Brain pericyte (primary cell): ENCODE measurements around the gene SLC2A4.
"Not testable (repeated sequence)": the region's sequence is repeated elsewhere in the genome, so short reads cannot be mapped to it uniquely, and the experiment has no call there.

Source experiments
- DNase-seq: peaks from one replicate; pipeline ENCODE4 v3.0.0-alpha.2; 2012; ENCODE audit warnings: low read depth, low spot score

SLC2A4 gene

DNA sequence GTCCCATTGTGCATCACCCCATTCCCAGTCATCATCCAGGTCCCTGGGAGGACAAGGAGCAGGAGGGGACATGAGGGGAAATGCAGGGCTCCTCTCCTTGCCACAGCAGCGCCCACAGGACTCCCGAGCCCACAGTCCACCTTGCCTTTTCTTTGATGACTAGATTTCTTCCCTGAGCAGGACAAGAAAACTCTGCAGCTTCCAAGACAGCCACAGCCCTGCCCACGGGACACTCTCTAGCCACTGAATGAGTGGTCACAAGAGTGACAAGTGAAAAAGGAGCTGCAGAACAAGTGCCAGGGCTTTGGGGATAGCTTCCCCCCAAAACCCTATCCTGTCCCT is 42.9 kb downstream of the SLC2A4 start:
- DNase-seq = no peak

DNA sequence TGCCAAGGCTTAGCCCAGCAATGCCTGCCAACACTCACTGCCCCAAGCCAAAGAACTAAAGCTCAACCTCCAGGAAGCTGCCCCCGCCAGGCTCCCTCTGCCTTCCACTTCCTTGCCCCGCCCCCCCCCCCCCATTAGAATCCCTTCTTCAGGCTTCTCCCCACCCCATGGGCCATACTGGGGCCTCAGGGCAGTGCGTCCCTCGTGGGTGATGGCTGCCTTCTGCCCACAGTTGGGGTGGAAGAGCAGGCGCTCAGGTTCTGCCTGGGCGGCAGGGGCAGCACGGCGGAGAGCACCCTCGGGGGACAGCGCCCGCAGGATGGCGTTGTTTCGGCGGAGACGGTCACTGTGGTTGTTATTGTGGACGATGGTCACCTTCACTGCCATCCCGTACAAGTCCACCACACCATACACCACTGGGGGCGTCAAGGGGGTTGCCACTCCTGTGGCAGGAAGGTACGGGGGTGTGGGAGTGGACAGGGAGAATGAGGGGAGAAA is 43.6 kb downstream of the SLC2A4 start:
- no peak for DNase-seq

DNA sequence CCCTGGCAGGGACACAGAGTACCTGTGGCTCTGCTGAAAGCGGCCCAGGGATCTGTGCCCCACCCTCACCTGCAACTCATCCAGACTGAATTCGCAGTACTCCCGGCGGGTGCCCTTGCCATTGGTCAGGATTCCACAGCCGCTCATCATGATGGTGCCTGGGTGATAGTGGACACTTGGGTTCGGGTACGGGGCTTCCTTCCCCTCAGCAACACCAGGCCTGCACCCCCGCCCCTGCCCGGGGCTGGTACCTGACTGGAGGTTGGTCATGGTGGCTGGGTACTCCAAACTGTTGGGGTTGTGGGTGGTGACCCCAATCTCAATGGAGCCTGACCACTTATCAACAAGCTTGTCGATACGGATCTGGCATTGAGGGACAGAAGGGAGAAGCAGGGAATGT is 44.7 kb downstream of the SLC2A4 start:
- DNase-seq = no peak

DNA sequence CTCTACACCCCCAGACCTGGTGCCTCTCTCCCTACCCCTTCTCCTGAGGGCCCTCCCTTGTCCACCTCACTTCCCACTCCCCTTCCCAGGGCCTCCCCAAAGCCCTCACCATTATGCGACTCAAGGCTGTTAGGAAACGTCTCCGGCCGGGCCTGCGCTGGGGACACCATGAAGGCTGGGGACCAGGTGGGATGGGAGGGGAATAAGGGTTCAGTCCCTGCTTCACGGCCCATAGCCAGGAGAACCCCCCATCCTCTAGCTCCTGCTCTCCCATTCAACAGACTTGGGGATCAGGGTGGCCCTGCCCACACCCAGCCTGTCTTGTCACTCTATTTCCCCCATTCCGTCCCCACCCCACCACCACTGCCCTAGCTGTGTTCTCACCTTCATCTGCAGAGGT is 45.5 kb downstream of the SLC2A4 start:
- no peak for DNase-seq

DNA sequence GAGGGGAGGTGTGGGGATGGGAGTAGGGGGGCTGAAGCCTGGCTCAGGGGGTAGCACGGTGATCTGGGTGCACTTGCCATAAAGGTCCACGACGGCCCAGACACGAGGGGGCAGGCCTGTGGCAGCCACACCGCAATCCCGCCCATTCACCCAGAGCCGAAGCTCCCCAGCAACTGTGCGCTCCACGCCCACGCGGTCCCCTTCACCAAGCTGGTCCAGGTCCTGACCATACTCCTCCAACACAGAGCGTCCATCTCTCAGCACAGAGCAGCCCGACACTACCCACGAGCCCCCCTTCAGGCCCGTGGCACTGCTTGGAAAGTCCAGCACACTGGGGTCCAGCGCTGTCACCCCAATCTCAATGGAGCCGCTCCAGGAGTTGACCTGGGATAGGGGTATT is 46.0 kb downstream of the SLC2A4 start:
- no peak for DNase-seq

DNA sequence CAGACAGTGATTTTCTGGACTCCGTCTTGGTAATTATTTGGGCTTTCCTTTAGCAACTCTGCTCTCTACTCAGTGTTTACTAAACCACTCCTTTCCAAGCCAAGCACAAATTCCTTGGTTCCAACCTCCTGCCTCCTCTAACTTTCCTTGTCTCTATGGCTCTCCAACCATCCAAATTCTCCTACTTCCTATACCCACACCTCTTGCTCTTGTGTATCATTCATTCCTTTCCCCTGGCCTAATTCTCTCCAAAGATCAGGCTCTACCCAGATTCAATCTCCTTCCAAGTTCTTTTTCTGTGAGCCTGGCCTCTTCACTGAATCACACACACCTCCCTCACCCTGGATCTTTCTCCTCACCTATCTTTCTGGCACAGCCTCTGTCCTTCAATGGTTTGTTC is 46.5 kb downstream of the SLC2A4 start:
- no peak for DNase-seq

DNA sequence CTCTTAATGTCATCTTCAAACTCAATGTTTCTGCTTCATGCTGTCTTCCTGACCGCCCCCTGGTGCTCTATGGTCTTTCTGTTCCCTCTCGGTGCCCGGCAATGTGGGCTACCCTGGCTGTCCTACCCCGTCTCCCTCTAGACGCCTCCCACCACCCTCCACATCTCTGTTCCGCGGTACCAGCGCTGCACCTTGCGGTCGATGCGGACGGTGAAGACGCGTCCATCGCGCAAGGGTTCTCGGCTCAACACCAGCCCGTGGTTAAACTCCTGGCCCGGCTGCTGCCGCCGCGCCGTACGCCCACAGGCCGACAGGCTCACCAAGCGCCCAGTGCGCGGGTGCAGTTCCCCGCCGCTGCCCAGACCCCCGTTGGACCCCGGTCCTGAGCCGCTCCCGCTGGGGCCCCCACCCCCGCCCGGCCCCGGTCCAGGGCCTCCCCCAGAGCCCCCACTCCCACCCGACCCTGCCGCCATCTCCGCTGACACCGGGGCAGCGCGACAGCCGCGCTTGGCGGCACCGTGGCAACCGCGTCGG is 47.4 kb downstream of the SLC2A4 start, which contains the start of gene NEURL4:
Gene NEURL4, minus strand, starts transcription at position 496 of the 534 bp plus-strand sequence. Its CDS starts 23 bp downstream, at position 473.
- DNase-seq = no peak

DNA sequence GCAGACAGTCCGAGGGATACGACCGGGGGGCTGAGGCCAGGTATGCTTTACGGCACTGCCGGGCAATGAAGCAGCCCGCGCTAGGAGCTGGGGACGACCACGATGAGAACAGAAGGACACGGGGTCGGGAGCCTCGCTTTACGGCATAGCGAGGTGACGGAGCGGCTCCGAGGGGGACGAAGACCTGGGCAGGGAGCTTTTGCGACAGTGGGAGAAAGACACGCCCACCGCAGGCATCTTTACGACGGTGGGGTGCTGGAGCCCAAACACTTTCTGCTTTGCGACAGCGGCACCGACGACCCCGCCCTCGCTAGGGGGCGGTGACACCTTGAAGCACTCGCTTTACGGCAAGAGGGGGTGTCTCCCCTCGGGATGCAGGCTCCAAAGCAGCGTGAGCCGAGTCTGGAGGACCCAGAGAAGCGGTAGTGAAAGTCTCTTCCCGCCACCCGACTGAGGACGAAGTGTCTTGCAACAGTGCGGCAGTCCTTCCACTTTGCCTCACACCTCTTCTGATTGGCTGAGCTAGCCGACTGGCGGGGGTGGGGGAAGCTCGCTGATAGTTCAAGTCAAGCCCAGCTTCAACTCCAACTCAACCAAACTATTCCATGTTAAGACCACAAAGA is 48.0 kb downstream of the SLC2A4 start:
- DNase-seq = peak; percentile 97

DNA sequence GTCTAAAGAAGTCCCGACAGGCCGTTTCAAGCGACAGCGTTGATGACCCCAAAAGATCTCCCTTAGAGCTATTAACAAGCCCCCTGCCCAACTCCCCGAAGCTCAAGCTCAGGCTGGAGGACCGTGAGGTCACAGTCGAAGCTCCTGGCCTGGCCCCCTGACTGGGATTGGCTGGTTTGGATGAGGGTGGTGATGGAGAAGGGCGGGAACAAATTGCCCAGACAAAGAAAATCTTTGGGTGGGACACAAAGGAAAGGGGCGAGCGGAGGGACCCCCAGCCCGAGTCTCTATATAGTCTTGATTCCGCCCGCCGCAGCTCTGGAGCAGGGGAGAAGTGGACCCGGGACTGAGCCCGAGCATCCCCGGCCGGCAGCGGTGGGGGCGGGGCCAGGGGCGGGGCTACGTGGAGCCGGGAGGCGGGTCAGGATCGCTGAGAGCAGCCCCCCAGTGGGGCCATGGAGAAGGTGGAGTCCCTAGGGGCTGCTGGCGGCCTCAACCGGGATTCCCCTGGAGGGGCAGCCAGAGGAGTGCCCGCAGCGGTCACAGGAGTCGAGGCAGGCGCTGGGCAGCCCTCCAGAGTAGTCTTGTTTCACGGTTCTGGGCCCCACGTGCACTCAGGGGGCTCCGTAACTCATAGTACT is 48.6 kb downstream of the SLC2A4 start:
- no peak for DNase-seq

DNA sequence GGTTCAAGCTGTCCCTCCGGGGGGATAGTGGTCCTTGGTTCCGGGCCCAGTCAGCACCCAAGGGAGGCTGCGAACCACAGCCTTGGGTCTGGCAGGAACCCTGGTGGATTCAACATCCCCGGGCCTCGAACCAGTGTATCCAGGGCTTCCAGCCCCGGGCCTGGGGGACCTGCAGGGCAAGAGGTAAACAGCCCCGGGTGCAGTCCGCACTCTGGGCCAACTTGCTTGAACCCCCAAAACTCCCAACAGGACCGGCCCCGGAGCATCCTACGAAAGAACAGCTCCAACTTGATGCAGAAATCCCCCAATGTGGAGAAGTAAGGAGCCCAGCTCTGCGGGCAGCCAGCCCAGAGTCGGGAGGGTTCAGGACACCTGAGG is 49.1 kb downstream of the SLC2A4 start:
- DNase-seq = no peak

DNA sequence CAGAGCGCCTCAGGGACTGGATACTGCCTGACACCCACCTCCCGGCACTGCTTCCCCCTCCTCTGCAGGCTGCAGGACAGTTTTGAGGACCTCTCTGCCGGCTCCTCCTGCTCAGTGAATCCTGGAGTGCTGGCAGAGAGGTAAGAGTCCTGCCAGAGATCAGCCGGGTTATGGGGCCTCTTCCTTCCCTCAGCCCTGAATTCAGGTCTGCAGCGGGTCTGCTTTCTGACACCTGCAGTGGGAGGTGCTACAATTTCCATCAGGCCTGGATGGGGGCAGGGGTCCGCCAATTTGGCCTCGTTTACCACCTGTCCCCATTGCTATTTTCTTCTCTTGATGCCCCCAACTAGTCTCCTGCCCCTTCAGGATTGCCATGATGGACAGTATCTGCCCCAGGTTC is 50.6 kb downstream of the SLC2A4 start:
- DNase-seq = no peak

DNA sequence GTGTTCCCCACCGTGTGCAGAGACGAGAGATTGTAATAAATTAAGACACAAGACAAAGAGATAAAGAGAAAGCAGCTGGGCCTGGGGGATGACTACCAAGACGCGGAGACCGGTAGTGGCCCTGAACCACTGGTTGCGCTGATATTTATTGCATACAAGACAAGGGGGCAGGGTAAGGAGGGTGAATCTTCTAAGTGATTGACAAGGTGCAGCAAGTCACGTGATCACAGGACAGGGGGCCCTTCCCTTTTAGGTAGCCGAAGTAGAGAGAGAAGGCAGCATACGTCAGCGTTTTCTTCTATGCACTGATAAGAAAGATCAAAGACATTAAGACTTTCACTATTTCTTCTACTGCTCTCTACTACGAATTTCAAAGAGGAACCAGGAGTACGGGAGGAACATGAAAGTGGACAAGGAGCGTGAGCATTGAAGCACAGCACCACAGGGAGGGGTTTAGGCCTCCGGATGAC is 51.1 kb downstream of the SLC2A4 start:
- not testable (repeated sequence) for DNase-seq

DNA sequence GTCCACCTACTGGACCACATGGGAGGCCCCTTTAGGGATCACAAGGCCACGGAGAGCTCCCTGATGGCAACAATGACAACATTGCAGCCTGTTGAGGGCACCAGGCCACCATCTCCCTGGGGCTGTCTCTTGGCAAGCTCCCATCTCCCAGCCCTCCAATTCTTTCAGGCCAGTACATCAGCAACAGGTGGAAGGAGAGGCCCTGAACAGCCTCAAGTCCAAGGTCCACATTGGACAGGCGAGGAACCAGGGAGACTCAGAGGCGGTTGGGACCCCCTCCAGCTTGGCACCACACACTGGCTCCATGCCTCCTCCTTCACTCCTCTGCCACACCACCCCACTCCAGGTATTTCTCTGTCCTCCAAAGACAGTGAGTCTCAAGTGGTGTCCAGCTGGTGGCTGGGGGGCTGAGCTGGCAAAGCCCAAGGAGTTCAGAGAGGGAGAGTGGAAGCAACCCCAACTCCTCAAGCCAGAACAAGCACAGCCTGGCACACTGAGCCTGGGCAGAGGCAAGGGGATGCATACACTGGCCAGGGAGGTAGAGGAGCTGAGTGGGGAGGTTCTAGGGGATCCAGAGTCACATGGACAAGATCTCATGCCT is 53.5 kb downstream of the SLC2A4 start:
- DNase-seq = no peak

DNA sequence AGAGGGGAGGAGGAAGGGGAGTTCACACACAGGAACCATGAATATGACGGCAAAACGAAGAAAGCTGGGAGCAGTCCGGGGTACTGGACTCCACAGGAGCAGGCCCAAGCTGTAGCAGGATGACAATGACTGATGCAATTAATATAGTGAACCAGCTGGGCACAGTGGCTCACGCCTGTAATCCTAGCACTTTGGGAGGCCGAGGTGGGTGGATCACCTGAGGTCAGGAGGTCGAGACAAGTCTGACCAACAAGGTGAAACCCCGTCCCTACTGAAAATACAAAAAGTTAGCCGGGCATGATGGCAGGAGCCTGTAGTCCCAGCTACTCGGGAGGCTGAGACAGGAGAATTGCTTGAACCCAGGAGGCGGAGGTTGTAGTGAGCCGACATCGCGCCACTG is 54.2 kb downstream of the SLC2A4 start:
- DNase-seq = not testable (repeated sequence)

DNA sequence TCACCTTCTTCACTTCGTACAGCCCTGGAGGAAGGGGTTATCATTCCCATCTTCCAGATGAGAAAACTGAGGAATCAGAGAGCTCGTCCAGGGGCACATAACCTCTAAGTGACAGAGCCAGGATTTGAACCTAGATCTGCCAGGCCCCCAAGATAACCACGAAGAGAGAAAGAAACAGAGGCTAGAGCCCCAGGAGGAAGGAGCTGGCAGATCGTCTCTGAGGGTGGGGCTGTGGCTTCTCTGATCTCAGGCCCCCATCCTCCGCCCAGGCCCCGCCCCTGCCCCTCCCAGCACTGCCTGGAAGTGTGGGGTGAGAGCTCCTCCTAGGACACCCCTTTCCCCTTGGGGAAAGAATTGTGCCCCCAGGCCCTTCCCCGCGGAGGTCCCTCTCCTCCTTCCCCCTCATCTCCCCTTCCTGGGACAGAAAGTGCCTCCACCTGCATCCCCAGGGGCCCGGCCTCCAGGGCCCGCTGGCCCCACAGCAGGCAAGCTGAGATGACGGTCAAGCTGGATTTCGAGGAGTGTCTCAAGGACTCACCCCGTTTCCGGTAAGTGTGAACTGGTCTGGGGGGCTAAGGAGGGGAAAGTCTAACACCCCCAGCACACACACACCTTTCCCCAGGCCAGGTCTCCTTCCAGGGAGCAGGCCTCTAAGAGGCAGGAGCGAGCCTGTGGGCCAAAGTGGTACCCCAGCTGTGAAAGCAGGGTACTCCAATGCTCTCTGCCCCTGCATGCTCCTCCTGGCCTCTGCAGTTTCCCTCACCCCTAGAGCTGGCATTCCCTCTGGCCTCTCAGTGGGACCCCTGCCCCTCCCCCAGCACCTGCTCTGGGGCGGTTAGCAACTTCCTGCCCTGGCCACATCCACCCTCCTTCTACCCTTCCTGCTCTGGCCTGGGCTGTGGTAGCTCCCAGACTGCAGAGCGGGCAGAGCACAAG is 55.0 kb downstream of the SLC2A4 start, which contains the start of gene ACAP1:
Gene ACAP1, plus strand, starts transcription at position 290 of the 936 bp plus-strand sequence. Its CDS starts 206 bp downstream, at position 496.
- no peak for DNase-seq

DNA sequence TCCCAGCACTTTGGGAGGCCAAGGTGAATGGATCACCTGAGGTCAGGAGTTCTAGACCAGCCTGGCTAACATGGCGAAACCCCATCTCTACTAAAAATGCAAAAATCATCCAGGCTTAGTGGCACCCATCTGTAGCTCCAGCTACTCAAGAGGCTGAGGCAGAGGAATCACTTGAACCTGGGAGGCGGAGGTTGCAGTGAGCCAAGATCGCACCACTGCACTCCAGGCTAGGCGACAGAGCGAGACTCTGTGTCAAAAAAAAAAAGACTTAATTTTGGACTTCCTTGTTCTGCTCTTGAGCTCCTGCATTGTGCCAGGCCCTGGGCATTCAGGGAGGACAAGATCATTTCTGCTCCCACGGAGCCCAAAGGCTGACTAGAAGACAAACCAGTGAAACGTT is 56.1 kb downstream of the SLC2A4 start:
- DNase-seq = not testable (repeated sequence)
